Calu3 (cell line): ENCODE measurements around the gene STIP1. TPM values are rescaled to one million over a fixed set of nuclear protein-coding genes. Genes with fewer than 3 reads are reported as not detected.

Source experiments
- BruUV-seq: library from RNA; stranded (reverse); fragments of 400-500 nt; replicated peaks from 2 replicates; lab custom pipeline; 2021; lab: Mats Ljungman, UMichigan
- CTCF ChIA-PET: fragments of 300-600 bp; sonication (Branson Sonifier 250); formaldehyde crosslinking; loops from one replicate; lab custom pipeline; 2022; ENCODE audit warnings: antibody characterized with exemption; lab: Charles Lee
- DNase-seq: peaks from one replicate; pipeline ENCODE4 v3.0.0; 2022
- H3K27ac Mint-ChIP-seq: one replicate; pipeline ENCODE4 v1.8.0; 2022; ENCODE audit warnings: mixed read lengths; ENCODE audit not compliant: unreplicated experiment
- H3K27me3 Mint-ChIP-seq: one replicate; pipeline ENCODE4 v1.8.0; 2022; ENCODE audit warnings: mixed read lengths; ENCODE audit not compliant: unreplicated experiment
- H3K36me3 Mint-ChIP-seq: one replicate; pipeline ENCODE4 v1.8.0; 2022; ENCODE audit warnings: mild to moderate bottlenecking, moderate library complexity, mixed read lengths; ENCODE audit not compliant: insufficient read depth, unreplicated experiment
- H3K4me1 Mint-ChIP-seq: one replicate; pipeline ENCODE4 v1.8.0; 2022; ENCODE audit warnings: mild to moderate bottlenecking, low read depth, mixed read lengths; ENCODE audit not compliant: unreplicated experiment
- H3K4me3 Mint-ChIP-seq: one replicate; pipeline ENCODE4 v1.8.0; 2022; ENCODE audit warnings: mild to moderate bottlenecking, low read depth, moderate library complexity, mixed read lengths; ENCODE audit not compliant: unreplicated experiment
- H3K9me3 Mint-ChIP-seq: one replicate; pipeline ENCODE4 v1.8.0; 2022; ENCODE audit warnings: low read depth, mixed read lengths; ENCODE audit not compliant: unreplicated experiment
- intact Hi-C: fragments of 100-400 bp; cut with micrococcal nuclease; formaldehyde crosslinking; loops from one replicate; pipeline ENCODE4 v1.10.0; 2022; ENCODE audit not compliant: unreplicated experiment
- total RNA-seq: library from RNA; stranded (reverse); gene quantifications from 2 replicates; pipeline ENCODE4 v1.2.3, GENCODE V29; 2022
- TF ChIP-seq, protein P1 (sequence below): fragments of 200-600 bp; IDR thresholded peaks from one replicate; pipeline ENCODE4 v1.8.0; 2022; ENCODE audit warnings: antibody characterized with exemption; ENCODE audit not compliant: unreplicated experiment

Gene STIP1
- total RNA-seq, 1 experiment from 2014 or later = 391 TPM

DNA sequence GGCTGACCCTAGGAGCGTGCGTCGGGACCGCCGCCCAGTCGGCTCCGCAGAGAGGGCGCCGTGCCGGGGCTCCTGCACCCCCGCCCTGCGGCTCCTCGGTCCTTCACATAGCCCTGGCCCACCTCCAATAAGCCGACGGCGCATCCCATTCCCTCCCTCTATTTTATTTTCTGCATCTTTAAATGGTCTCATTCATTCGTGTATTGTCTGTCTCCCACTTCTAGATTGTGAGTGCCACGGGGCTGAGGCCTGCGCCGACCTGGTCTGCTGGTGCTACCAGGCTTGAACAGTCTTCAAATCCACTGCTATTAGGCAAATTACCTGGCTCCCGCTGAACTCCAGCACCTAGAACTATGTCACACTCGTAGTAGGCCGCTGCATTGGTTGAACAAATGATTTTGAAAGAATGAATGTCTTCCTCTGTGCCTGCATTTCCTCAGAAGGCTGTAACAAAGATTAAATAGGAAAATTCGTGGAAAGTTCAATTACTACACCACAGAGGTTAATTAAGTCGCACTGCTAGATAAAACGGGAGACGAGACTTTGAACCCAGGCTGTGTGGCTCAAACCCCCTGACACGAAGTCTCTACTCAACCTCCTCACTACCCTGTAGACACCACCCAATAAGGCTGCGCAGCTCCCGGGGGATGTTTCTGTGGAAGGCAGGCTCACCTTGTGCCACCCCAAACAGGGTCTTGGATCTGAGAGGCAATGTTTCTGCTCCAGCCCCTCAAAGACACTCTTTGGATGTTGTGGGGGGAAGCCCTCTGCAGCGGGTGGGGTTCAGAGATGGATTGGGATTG lies 62.0 kb downstream of the STIP1 start:
- H3K9me3 Mint-ChIP-seq = no peaks in the 10 kb centered on the region
- CTCF ChIA-PET = interaction anchor here (0.6 to 1.5 kb wide), 2 partner anchors 11 to 40 kb away, joined by 6 to 7 read pairs; no protein-coding TSS in a partner anchor
- DNase-seq = no peak
- intact Hi-C loops = loop anchor here (10.0 kb wide), 1 partner anchor 57 kb away; the partner anchor contains the start of genes CATSPERZ and ESRRA
- peak overlapping the region; percentile 96 for H3K4me3 Mint-ChIP-seq
- TF ChIP-seq, protein P1, sequence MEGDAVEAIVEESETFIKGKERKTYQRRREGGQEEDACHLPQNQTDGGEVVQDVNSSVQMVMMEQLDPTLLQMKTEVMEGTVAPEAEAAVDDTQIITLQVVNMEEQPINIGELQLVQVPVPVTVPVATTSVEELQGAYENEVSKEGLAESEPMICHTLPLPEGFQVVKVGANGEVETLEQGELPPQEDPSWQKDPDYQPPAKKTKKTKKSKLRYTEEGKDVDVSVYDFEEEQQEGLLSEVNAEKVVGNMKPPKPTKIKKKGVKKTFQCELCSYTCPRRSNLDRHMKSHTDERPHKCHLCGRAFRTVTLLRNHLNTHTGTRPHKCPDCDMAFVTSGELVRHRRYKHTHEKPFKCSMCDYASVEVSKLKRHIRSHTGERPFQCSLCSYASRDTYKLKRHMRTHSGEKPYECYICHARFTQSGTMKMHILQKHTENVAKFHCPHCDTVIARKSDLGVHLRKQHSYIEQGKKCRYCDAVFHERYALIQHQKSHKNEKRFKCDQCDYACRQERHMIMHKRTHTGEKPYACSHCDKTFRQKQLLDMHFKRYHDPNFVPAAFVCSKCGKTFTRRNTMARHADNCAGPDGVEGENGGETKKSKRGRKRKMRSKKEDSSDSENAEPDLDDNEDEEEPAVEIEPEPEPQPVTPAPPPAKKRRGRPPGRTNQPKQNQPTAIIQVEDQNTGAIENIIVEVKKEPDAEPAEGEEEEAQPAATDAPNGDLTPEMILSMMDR = no peak
- H3K36me3 Mint-ChIP-seq = peaks cover 92% of the 10 kb centered on the region
- BruUV-seq = no TSS peak
- H3K27me3 Mint-ChIP-seq = no peaks in the 10 kb centered on the region
- peaks cover 25% of the 10 kb centered on the region for H3K4me1 Mint-ChIP-seq
- H3K27ac Mint-ChIP-seq = peak overlapping the region; percentile 84

DNA sequence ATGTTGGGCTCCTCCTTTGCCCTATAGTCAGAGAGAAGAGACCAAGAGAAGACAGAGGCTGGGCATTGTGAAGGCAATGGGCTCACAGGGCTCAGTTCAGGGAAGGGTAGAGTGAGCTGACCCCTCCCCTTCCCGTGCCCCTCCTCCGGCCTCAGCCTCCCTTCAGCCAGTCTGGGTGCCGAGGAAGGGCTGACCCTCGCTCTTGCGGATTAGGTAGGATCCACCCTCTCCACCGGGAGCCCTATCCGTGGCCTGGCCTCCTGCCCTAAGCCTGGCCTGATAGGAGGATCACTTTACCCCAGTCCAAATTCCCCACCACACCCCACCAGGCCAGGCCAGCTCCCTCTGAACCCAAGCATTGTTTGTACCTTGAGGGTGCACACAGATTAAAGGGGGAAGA lies 62.6 kb downstream of the STIP1 start:
- intact Hi-C loops = loop anchor here (10.0 kb wide), 1 partner anchor 56 kb away; the partner anchor contains the start of genes CATSPERZ and ESRRA
- peaks cover 18% of the 10 kb centered on the region for H3K4me1 Mint-ChIP-seq
- BruUV-seq = no TSS peak
- no peaks in the 10 kb centered on the region for H3K27me3 Mint-ChIP-seq
- peak overlapping the region; percentile 44 for H3K27ac Mint-ChIP-seq
- DNase-seq = no peak
- H3K36me3 Mint-ChIP-seq = peaks cover 87% of the 10 kb centered on the region
- H3K9me3 Mint-ChIP-seq = no peaks in the 10 kb centered on the region
- CTCF ChIA-PET = no interaction called here
- peak overlapping the region; percentile 96 for H3K4me3 Mint-ChIP-seq
- TF ChIP-seq, protein P1 = no peak

DNA sequence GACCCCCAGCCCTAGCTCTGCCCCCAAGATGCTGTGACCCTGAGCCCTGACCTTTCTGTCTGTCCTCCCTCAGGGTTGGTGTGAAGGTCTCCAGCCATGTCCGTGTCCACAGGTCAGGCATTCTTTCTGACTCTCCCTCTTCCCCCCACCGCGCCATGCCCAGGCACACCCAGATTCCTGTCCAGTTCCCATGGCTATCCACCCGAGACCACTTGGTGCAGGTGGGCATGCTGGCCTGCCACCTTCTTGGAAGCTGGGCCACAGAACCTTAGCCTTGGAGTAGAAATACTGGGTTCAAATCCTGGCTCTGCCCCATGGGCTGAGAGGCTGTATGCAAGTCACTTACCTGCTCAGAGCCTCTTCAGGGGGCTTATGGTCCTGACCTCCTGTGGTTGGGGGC lies 63.1 kb downstream of the STIP1 start:
- no peaks in the 10 kb centered on the region for H3K9me3 Mint-ChIP-seq
- no peak overlapping the region for H3K4me3 Mint-ChIP-seq
- DNase-seq = no peak
- CTCF ChIA-PET = no interaction called here
- BruUV-seq = no TSS peak
- H3K27ac Mint-ChIP-seq = peak overlapping the region; percentile 44
- intact Hi-C loops = loop anchor here (10.0 kb wide), 1 partner anchor 56 kb away; the partner anchor contains the start of genes CATSPERZ and ESRRA
- H3K36me3 Mint-ChIP-seq = peaks cover 87% of the 10 kb centered on the region
- no peaks in the 10 kb centered on the region for H3K27me3 Mint-ChIP-seq
- peaks cover 14% of the 10 kb centered on the region for H3K4me1 Mint-ChIP-seq
- TF ChIP-seq, protein P1 = no peak

DNA sequence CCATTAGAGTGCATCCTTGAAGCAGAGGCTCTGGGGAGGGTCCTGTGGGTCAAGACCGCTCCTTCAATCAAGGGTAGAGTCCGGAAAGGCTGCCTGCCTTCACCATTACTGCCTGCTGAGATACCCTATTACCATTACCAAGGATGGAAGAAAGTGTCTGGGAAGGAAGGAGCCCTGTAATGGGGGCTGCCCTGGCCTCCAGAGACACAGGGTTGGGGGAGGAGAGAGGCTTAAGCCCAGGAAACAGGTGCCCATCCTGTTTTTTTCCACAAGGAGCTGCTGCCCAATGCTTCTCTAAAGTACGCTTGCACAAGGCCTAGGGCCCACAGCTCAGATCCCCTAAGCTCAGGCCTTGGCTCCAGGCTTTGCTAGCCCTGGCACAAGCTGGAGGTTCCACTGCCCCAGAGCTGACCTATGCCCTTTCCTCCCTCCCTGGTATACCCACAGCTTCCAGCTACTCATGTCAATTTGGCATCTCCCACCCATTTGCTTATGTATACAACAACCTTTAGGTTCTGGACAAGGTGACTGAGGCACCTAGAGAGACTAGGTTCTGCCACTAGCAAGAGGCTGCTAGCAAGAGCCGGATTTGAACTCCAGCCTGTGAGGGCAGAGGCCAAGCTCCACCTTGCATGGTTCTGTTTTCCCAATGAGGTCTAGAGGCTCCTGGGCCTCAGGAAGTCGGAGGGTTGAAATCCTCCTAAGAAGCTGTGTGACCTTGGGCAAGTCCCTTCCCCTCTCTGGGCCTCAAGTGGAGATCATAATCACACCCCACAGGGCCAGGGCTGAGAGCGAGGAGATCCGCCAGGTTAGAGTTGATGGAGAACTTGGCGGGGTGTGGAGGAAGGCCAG lies 63.8 kb downstream of the STIP1 start:
- Mint-ChIP-seq H3K4me3 (no peak overlapping the region), H3K4me1 (peaks cover 11% of the 10 kb centered on the region), H3K9me3 (no peaks in the 10 kb centered on the region), H3K36me3 (peaks cover 84% of the 10 kb centered on the region), H3K27ac (peak overlapping the region; percentile 44), H3K27me3 (no peaks in the 10 kb centered on the region)
- intact Hi-C loops = loop anchor here (10.0 kb wide), 1 partner anchor 55 kb away; the partner anchor contains the start of genes CATSPERZ and ESRRA
- no TSS peak for BruUV-seq
- DNase-seq = no peak
- TF ChIP-seq, protein P1 = no peak
- CTCF ChIA-PET = interaction anchor here (0.6 to 1.1 kb wide), 2 partner anchors 18 to 26 kb away, joined by 3 to 8 read pairs; no protein-coding TSS in a partner anchor
